OCI-LY7 (cell line): ENCODE measurements around the gene DAB2IP. TPM values are rescaled to one million over a fixed set of nuclear protein-coding genes. Genes with fewer than 3 reads are reported as not detected.

ENCODE experiments used
- BruUV-seq: library from RNA; stranded (reverse); fragments of 400-500 nt; replicated peaks from 2 replicates; lab custom pipeline; 2021; lab: Mats Ljungman, UMichigan
- CTCF ChIA-PET: fragments of 300-600 bp; sonication (Branson Sonifier 250); formaldehyde crosslinking; loops from one replicate; lab custom pipeline; 2022; ENCODE audit warnings: antibody characterized with exemption; ENCODE audit not compliant: unreplicated experiment; lab: Charles Lee
- POLR2A ChIA-PET: fragments of 300-600 bp; sonication (Branson Sonifier 250); formaldehyde crosslinking; loops from one replicate; lab custom pipeline; 2022; ENCODE audit warnings: antibody characterized with exemption; lab: Charles Lee
- DNase-seq: peaks from one replicate; pipeline ENCODE4 v3.0.0-alpha.2; 2015; ENCODE audit warnings: low spot score
- H2AFZ ChIP-seq: fragments of 200-600 bp; sonication (generic), shearing (Covaris generic); 2 replicates; pipeline ENCODE4 v1.6.1; 2014; ENCODE audit warnings: mild to moderate bottlenecking, antibody characterized with exemption, low read length, moderate library complexity
- H3K27ac ChIP-seq: fragments of 200-600 bp; sonication (generic); 2 replicates; pipeline ENCODE4 v1.5.1; 2014; ENCODE audit warnings: mixed run types, low read depth, mild to moderate bottlenecking, moderate library complexity, low read length, inconsistent platforms; ENCODE audit not compliant: poor library complexity, severe bottlenecking
- H3K36me3 ChIP-seq: fragments of 200-600 bp; sonication (generic); 2 replicates; pipeline ENCODE4 v1.6.1; 2014; ENCODE audit warnings: mild to moderate bottlenecking, antibody characterized with exemption, low read length, moderate library complexity, mixed read lengths; ENCODE audit not compliant: insufficient read depth
- H3K4me1 ChIP-seq: fragments of 200-600 bp; sonication (generic); 2 replicates; pipeline ENCODE4 v1.5.1; 2014; ENCODE audit warnings: mild to moderate bottlenecking, low read length; ENCODE audit not compliant: insufficient read depth, poor library complexity, severe bottlenecking
- H3K4me2 ChIP-seq: fragments of 200-600 bp; sonication (generic); 2 replicates; pipeline ENCODE4 v1.6.1; 2014; ENCODE audit warnings: mild to moderate bottlenecking, low read length
- H3K4me3 ChIP-seq: fragments of 200-600 bp; sonication (generic); 2 replicates; pipeline ENCODE4 v1.5.1; 2014; ENCODE audit warnings: mild to moderate bottlenecking, low read depth, low read length; ENCODE audit not compliant: poor library complexity, severe bottlenecking
- H3K79me2 ChIP-seq: fragments of 200-600 bp; sonication (generic); 2 replicates; pipeline ENCODE4 v1.6.1; 2016; ENCODE audit warnings: low read depth, mild to moderate bottlenecking, low read length, moderate library complexity, mixed read lengths; ENCODE audit not compliant: insufficient read depth
- H3K9me2 ChIP-seq: fragments of 200-600 bp; sonication (generic); 2 replicates; pipeline ENCODE4 v1.6.1; 2016; ENCODE audit warnings: mild to moderate bottlenecking, low read length, mixed read lengths; ENCODE audit not compliant: insufficient read depth
- H3K9me3 ChIP-seq: fragments of 200-600 bp; sonication (generic); 2 replicates; pipeline ENCODE4 v1.6.1; 2014; ENCODE audit warnings: mild to moderate bottlenecking, mixed run types, low read length, mixed read lengths
- H4K20me1 ChIP-seq: fragments of 200-600 bp; sonication (generic); 2 replicates; pipeline ENCODE4 v1.6.1; 2014; ENCODE audit warnings: mild to moderate bottlenecking, antibody characterized with exemption, low read length, moderate library complexity, mixed read lengths; ENCODE audit not compliant: insufficient read depth
- EZH2phosphoT487 ChIP-seq: fragments of 200-600 bp; sonication (generic); IDR thresholded peaks from 2 replicates; pipeline ENCODE4 v1.6.1; 2018; ENCODE audit warnings: low read depth, borderline replicate concordance, mild to moderate bottlenecking, mixed run types, antibody characterized with exemption, low read length, moderate library complexity, mixed read lengths
- intact Hi-C: fragments of 100-400 bp; cut with micrococcal nuclease; formaldehyde crosslinking; loops from one replicate; pipeline ENCODE4 v1.10.0; 2022; ENCODE audit not compliant: unreplicated experiment
- total RNA-seq, 2 experiments: library from RNA; depleted of rRNA in 1 of 2; stranded (reverse); fragments of >200 nt in 1 of 2; shearing (Covaris generic) in 1 of 2; gene quantifications; 2 replicates each; pipeline ENCODE4 v1.2.3, GENCODE V29; 2014 to 2022
- TF ChIP-seq, protein P1 (sequence below): fragments of 200-600 bp; sonication (generic); conservative IDR thresholded peaks from 2 replicates; pipeline ENCODE4 v1.5.1; 2014; ENCODE audit warnings: mild to moderate bottlenecking, antibody characterized with exemption, low read length, moderate library complexity, mixed read lengths

The DAB2IP gene
- total RNA-seq, 2 experiments from 2014 or later = 3.9 to 11.1 TPM

GRCh38 chr9:121750259-121750714, 98.9 kb downstream of the DAB2IP start:
- Histone ChIP-seq H4K20me1 (no peaks in the 10 kb centered on the region), H2AFZ (no peak overlapping the region), H3K9me2 (no peaks in the 10 kb centered on the region), H3K9me3 (no peaks in the 10 kb centered on the region), H3K4me3 (no peak overlapping the region), H3K36me3 (no peaks in the 10 kb centered on the region), H3K4me1 (peaks cover 24% of the 10 kb centered on the region), H3K4me2 (no peak overlapping the region), H3K27ac (no peak overlapping the region), H3K79me2 (no peaks in the 10 kb centered on the region)
- BruUV-seq = no TSS peak
- no peak for DNase-seq
- ChIA-PET CTCF (no interaction called here), POLR2A (no interaction called here)
- TF ChIP-seq, protein P1, sequence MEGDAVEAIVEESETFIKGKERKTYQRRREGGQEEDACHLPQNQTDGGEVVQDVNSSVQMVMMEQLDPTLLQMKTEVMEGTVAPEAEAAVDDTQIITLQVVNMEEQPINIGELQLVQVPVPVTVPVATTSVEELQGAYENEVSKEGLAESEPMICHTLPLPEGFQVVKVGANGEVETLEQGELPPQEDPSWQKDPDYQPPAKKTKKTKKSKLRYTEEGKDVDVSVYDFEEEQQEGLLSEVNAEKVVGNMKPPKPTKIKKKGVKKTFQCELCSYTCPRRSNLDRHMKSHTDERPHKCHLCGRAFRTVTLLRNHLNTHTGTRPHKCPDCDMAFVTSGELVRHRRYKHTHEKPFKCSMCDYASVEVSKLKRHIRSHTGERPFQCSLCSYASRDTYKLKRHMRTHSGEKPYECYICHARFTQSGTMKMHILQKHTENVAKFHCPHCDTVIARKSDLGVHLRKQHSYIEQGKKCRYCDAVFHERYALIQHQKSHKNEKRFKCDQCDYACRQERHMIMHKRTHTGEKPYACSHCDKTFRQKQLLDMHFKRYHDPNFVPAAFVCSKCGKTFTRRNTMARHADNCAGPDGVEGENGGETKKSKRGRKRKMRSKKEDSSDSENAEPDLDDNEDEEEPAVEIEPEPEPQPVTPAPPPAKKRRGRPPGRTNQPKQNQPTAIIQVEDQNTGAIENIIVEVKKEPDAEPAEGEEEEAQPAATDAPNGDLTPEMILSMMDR = no peak
- no peak for TF ChIP-seq EZH2phosphoT487
- intact Hi-C loops = no loop called here

DNA sequence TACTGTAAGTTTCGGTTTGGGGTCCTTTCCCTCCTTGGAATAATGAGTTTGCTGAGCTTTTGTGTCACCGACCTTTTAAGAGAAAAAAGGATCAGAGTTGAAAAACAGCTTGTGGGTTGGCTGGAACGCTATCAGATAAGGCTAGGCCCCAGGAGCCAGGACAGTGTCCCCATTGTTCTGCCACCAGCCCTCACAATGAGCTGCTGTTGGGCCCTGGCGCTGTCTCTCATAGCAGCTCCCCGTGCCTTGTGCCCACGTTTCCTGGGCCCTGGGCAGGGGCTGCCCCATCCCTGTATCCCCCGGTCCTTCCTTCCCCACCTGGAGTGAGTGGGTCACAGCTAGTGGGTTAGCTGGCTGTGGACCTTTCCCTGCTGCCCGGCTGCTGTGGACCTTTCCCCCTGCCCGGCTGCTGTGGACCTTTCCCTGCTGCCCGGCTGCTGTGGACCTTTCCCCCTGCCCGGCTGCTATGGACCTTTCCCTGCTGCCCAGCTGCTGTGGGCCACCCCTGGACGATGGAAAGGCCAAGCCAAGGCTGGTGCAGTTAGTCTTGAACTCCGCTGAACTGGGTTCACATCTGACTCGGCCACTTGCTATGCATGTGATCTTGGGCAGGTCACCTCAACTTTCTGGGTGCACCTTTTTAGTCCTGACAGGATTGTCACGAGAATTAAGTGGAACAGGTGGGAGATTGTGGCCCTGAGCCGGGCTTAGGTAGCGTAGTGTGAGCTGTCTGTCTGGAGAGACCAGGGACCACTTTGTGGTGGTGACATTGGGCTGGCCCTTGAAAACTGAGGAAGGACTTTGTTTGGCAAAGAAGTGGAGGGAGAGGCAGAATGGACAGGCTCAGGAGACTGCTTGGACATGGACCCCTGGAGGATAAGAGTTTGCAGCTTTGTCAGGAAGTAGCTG, 99.5 kb downstream of the DAB2IP start:
- intact Hi-C loops = no loop called here
- no TSS peak for BruUV-seq
- ChIA-PET CTCF (no interaction called here), POLR2A (no interaction called here)
- H3K9me3 ChIP-seq = no peaks in the 10 kb centered on the region
- peaks cover 23% of the 10 kb centered on the region for H3K4me1 ChIP-seq
- H3K36me3 ChIP-seq = no peaks in the 10 kb centered on the region
- H3K79me2 ChIP-seq = no peaks in the 10 kb centered on the region
- DNase-seq = no peak
- H4K20me1 ChIP-seq = no peaks in the 10 kb centered on the region
- no peak overlapping the region for H3K27ac ChIP-seq
- TF ChIP-seq EZH2phosphoT487 = no peak
- TF ChIP-seq, protein P1 = no peak
- H3K9me2 ChIP-seq = no peaks in the 10 kb centered on the region
- H3K4me3 ChIP-seq = no peak overlapping the region
- no peak overlapping the region for H3K4me2 ChIP-seq
- H2AFZ ChIP-seq = no peak overlapping the region
